GM04503 (cell line): ENCODE measurements around the gene DDX27.

ENCODE experiments used
- DNase-seq: peaks from one replicate; pipeline ENCODE4 v3.0.0-alpha.2; 2012; ENCODE audit warnings: low read depth

Gene DDX27

GRCh38 chr20:49288784-49289696 is 69.8 kb downstream of the DDX27 start:
- DNase-seq: no peak

GRCh38 chr20:49290608-49291191 is 71.5 kb downstream of the DDX27 start:
- DNase-seq: no peak

GRCh38 chr20:49291200-49291599 is 72.0 kb downstream of the DDX27 start:
- DNase-seq: no peak

- no peak for DNase-seq
Measured at GRCh38 chr20:49292010-49292409, 72.8 kb downstream of the DDX27 start.

- DNase-seq: no peak
Measured at GRCh38 chr20:49293122-49293521, 73.9 kb downstream of the DDX27 start.
